RWPE1 (cell line): ENCODE measurements around the gene TSPAN32.

Source experiments
- CTCF ChIA-PET: fragments of 350-600 bp; sonication (Branson Sonifier 250); formaldehyde crosslinking; extraction: SDS; loops from one replicate; lab custom pipeline; 2021; lab: Yijun Ruan, JAX
- POLR2A ChIA-PET: fragments of 400-600 bp; formaldehyde crosslinking; extraction: SDS; loops from one replicate; lab custom pipeline; 2020; ENCODE audit warnings: antibody characterized with exemption; ENCODE audit not compliant: low non-redundant PET; lab: Yijun Ruan, JAX
- DNase-seq: peaks from one replicate; pipeline ENCODE4 v3.0.0; 2012; ENCODE audit warnings: low spot score
- H3K27ac ChIP-seq: fragments of 450-650 bp; 2 replicates; pipeline ENCODE4 v1.5.1; 2017
- CTCF ChIP-seq: fragments of 450-650 bp; conservative IDR thresholded peaks from 2 replicates; pipeline ENCODE4 v1.5.1; 2017; ENCODE audit warnings: low read depth, mild to moderate bottlenecking

Gene TSPAN32

GRCh38 chr11:2301631-2302305 lies at the start of gene TSPAN32, which contains the start of gene C11orf21:
TSS of gene TSPAN32 (plus strand) at chr11:2302013. CDS start at chr11:2302150, 137 bp downstream.
TSS of gene C11orf21 (minus strand) at chr11:2301918. CDS start at chr11:2301808, 110 bp downstream.
- no peak for DNase-seq
- no peak for TF ChIP-seq CTCF
- ChIA-PET CTCF (interaction anchor here (0.6 to 7.5 kb wide), 5 partner anchors 104 to 497 kb away, joined by 3 to 161 read pairs (median 4); no protein-coding TSS in a partner anchor), POLR2A (no interaction called here)
- no peak within 1 kb of the TSS for H3K27ac ChIP-seq

- POLR2A ChIA-PET = no interaction called here
- CTCF ChIA-PET = no interaction called here
- TF ChIP-seq CTCF = no peak
- H3K27ac ChIP-seq = no peak overlapping the region
- no peak for DNase-seq
Observed at GRCh38 chr11:2252018-2252417, 49.8 kb upstream of the TSPAN32 start.

GRCh38 chr11:2256293-2256913 lies 45.4 kb upstream of the TSPAN32 start:
- POLR2A ChIA-PET = no interaction called here
- TF ChIP-seq CTCF = no peak
- peak overlapping the region; percentile 88 for H3K27ac ChIP-seq
- CTCF ChIA-PET = no interaction called here
- peak; percentile 54 for DNase-seq

- ChIA-PET CTCF (no interaction called here), POLR2A (no interaction called here)
- peak; percentile 69 for DNase-seq
- peak overlapping the region; percentile 88 for H3K27ac ChIP-seq
- TF ChIP-seq CTCF = no peak
Observed at GRCh38 chr11:2256951-2257700, 44.7 kb upstream of the TSPAN32 start.

- ChIA-PET CTCF (interaction anchor here (0.6 to 1.7 kb wide), 4 partner anchors 9 to 202 kb away, joined by 3 to 4 read pairs (median 4); no protein-coding TSS in a partner anchor), POLR2A (no interaction called here)
- TF ChIP-seq CTCF = no peak
- no peak for DNase-seq
- no peak overlapping the region for H3K27ac ChIP-seq
Observed at GRCh38 chr11:2258501-2259465, 43.0 kb upstream of the TSPAN32 start.
